22Rv1 (cell line): ENCODE measurements around the gene PRUNE2.

ENCODE experiments used
- H3K27ac ChIP-seq: fragments of 450-650 bp; 2 replicates; pipeline ENCODE4 v1.5.1; 2017
- CTCF ChIP-seq: fragments of 450-650 bp; IDR thresholded peaks from 2 replicates; pipeline ENCODE4 v1.5.1; 2017; ENCODE audit warnings: mild to moderate bottlenecking
- ZFX ChIP-seq: fragments of 450-650 bp; IDR thresholded peaks from 2 replicates; pipeline ENCODE4 v1.6.1; 2017; ENCODE audit warnings: antibody characterized with exemption, borderline replicate concordance

Gene PRUNE2

GRCh38 chr9:76734716-76735115, 171.2 kb downstream of the PRUNE2 start:
- TF ChIP-seq CTCF (no peak), ZFX (no peak)

GRCh38 chr9:76733096-76733495, 172.8 kb downstream of the PRUNE2 start:
- no peak overlapping the region for H3K27ac ChIP-seq
- TF ChIP-seq ZFX (no peak), CTCF (no peak)

More at GRCh38 chr9:76734716-76735115, 171.2 kb downstream of the PRUNE2 start:
- H3K27ac ChIP-seq, result no peak overlapping the region

- no peak overlapping the region for H3K27ac ChIP-seq
- TF ChIP-seq CTCF (no peak), ZFX (no peak)
These were observed 173.5 kb downstream of the PRUNE2 start for GRCh38 chr9:76732341-76732958.

- H3K27ac ChIP-seq, result peak overlapping the region; percentile 4; the same call in 1 of the 2 replicates
- TF ChIP-seq CTCF (no peak), ZFX (no peak)
These were observed 175.1 kb downstream of the PRUNE2 start for GRCh38 chr9:76730801-76731200.

GRCh38 chr9:76729980-76730737, 175.8 kb downstream of the PRUNE2 start:
- peak overlapping the region; percentile 4; the same call in 1 of the 2 replicates for H3K27ac ChIP-seq
- TF ChIP-seq ZFX (no peak), CTCF (no peak)

- TF ChIP-seq CTCF (no peak), ZFX (no peak)
These were observed 176.8 kb downstream of the PRUNE2 start for GRCh38 chr9:76729116-76729515.

GRCh38 chr9:76725885-76726284, 180.0 kb downstream of the PRUNE2 start:
- no peak for TF ChIP-seq ZFX
- no peak for TF ChIP-seq CTCF
- no peak overlapping the region for H3K27ac ChIP-seq

More at GRCh38 chr9:76729116-76729515, 176.8 kb downstream of the PRUNE2 start:
- H3K27ac ChIP-seq, result peak overlapping the region; percentile 4; the same call in 1 of the 2 replicates
